ENCODE data around the gene FAM98B. TPM values are rescaled to one million over a fixed set of nuclear protein-coding genes. Genes with fewer than 3 reads are reported as not detected.

Gene FAM98B
- total and polyA plus RNA-seq, 9 of the 15 experiments (the other 6 are each of a cell fraction or from before 2014, with no cell fraction given) = 3.1 to 42.0 (median 9.4) TPM

DNA sequence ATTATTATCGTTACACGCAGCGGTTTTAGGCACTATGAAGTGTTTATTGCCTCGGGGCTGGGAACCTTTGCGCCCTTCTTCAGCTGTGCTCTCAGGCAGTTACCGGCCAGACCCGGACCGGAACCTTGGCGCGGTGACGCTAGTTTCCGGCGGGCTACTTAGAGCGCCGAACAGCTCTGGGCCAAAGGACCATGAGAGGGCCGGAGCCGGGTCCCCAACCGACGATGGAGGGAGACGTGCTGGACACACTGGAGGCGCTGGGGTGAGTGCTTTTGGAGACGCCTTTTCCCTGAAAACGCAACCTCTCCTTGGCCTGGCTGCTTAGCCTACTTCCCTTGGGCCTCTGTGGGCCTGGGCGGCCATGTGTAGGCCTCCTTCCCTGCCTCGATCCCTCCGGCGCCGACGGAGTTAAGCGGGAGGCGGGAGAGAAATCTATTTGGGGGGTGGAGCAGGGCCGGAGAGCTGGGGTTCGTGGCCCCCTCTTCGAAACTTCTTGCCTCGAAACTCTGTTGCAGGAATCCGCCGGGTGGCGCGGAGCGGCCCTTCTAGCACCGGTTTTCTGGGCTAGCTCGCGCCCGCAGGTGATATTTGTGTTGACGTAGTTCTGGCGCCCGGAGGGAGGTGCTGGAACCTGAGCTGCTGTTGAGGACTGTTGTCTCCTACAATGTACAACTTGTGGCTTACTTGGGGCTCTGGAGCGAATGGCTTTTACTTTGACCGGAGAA lies at the start of gene FAM98B (continued):
- TF ChIP-seq, protein P1, sequence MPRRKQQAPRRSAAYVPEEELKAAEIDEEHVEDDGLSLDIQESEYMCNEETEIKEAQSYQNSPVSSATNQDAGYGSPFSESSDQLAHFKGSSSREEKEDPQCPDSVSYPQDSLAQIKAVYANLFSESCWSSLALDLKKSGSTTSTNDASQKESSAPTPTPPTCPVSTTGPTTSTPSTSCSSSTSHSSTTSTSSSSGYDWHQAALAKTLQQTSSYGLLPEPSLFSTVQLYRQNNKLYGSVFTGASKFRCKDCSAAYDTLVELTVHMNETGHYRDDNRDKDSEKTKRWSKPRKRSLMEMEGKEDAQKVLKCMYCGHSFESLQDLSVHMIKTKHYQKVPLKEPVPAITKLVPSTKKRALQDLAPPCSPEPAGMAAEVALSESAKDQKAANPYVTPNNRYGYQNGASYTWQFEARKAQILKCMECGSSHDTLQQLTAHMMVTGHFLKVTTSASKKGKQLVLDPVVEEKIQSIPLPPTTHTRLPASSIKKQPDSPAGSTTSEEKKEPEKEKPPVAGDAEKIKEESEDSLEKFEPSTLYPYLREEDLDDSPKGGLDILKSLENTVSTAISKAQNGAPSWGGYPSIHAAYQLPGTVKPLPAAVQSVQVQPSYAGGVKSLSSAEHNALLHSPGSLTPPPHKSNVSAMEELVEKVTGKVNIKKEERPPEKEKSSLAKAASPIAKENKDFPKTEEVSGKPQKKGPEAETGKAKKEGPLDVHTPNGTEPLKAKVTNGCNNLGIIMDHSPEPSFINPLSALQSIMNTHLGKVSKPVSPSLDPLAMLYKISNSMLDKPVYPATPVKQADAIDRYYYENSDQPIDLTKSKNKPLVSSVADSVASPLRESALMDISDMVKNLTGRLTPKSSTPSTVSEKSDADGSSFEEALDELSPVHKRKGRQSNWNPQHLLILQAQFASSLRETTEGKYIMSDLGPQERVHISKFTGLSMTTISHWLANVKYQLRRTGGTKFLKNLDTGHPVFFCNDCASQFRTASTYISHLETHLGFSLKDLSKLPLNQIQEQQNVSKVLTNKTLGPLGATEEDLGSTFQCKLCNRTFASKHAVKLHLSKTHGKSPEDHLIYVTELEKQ (CRISPR knock-in tag; IDR thresholded peaks at IDR 0.05) = no peak
- TF ChIP-seq ZNF354B (CRISPR knock-in tag; IDR thresholded peaks at IDR 0.05) = no peak
- no peak for TF ChIP-seq SREBF2 (CRISPR knock-in tag; IDR thresholded peaks at IDR 0.05)
- no peak for TF ChIP-seq ZNF347 (CRISPR knock-in tag; IDR thresholded peaks at IDR 0.05; ENCODE audit: low read depth)
- TF ChIP-seq SMARCA4 (IDR thresholded peaks at IDR 0.05) = no peak
- no peak for TF ChIP-seq BRD9 (IDR thresholded peaks at IDR 0.05; ENCODE audit: low read depth, partially characterized antibody)
- TF ChIP-seq, protein P2, sequence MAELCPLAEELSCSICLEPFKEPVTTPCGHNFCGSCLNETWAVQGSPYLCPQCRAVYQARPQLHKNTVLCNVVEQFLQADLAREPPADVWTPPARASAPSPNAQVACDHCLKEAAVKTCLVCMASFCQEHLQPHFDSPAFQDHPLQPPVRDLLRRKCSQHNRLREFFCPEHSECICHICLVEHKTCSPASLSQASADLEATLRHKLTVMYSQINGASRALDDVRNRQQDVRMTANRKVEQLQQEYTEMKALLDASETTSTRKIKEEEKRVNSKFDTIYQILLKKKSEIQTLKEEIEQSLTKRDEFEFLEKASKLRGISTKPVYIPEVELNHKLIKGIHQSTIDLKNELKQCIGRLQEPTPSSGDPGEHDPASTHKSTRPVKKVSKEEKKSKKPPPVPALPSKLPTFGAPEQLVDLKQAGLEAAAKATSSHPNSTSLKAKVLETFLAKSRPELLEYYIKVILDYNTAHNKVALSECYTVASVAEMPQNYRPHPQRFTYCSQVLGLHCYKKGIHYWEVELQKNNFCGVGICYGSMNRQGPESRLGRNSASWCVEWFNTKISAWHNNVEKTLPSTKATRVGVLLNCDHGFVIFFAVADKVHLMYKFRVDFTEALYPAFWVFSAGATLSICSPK (IDR thresholded peaks at IDR 0.05; ENCODE audit: borderline replicate concordance) = no peak
- TF ChIP-seq, protein P3, sequence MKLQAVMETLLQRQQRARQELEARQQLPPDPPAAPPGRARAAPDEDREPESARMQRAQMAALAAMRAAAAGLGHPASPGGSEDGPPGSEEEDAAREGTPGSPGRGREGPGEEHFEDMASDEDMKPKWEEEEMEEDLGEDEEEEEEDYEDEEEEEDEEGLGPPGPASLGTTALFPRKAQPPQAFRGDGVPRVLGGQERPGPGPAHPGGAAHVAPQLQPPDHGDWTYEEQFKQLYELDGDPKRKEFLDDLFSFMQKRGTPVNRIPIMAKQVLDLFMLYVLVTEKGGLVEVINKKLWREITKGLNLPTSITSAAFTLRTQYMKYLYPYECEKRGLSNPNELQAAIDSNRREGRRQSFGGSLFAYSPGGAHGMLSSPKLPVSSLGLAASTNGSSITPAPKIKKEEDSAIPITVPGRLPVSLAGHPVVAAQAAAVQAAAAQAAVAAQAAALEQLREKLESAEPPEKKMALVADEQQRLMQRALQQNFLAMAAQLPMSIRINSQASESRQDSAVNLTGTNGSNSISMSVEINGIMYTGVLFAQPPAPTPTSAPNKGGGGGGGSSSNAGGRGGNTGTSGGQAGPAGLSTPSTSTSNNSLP (IDR thresholded peaks at IDR 0.05; ENCODE audit: borderline replicate concordance, low read depth, low read length) = 0 out of 2 replicates have a peak, but pooled peaks have one; percentile 40
- TF ChIP-seq MAZ (CRISPR knock-in tag; conservative IDR thresholded peaks at IDR 0.05 in 1 of 2, IDR thresholded peaks at IDR 0.05 in 1 of 2) = peak; percentile 57 to 84; a peak in 3 of 4 replicates
- TF ChIP-seq IFI16 (CRISPR knock-in tag; IDR thresholded peaks at IDR 0.05) = 0 out of 2 replicates have a peak, but pooled peaks have one; percentile 13
- no peak for TF ChIP-seq TFAM (CRISPR knock-in tag; conservative IDR thresholded peaks at IDR 0.05)
- TF ChIP-seq, protein P4, sequence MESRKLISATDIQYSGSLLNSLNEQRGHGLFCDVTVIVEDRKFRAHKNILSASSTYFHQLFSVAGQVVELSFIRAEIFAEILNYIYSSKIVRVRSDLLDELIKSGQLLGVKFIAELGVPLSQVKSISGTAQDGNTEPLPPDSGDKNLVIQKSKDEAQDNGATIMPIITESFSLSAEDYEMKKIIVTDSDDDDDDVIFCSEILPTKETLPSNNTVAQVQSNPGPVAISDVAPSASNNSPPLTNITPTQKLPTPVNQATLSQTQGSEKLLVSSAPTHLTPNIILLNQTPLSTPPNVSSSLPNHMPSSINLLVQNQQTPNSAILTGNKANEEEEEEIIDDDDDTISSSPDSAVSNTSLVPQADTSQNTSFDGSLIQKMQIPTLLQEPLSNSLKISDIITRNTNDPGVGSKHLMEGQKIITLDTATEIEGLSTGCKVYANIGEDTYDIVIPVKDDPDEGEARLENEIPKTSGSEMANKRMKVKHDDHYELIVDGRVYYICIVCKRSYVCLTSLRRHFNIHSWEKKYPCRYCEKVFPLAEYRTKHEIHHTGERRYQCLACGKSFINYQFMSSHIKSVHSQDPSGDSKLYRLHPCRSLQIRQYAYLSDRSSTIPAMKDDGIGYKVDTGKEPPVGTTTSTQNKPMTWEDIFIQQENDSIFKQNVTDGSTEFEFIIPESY (CRISPR knock-in tag; IDR thresholded peaks at IDR 0.05) = peak; percentile 46; the same call in 1 of the 2 replicates
- no peak for TF ChIP-seq CHD1 (IDR thresholded peaks at IDR 0.05; ENCODE audit: low read length)
- TF ChIP-seq NFATC3 (IDR thresholded peaks at IDR 0.05) = no peak
- TF ChIP-seq ZNF431 (CRISPR knock-in tag; IDR thresholded peaks at IDR 0.05) = no peak
- no peak for TF ChIP-seq GABPB2 (CRISPR knock-in tag; conservative IDR thresholded peaks at IDR 0.05)
- TF ChIP-seq JUNB (CRISPR knock-in tag; conservative IDR thresholded peaks at IDR 0.05) = peak; percentile 51; the same call in 1 of the 2 replicates
